A549 (cell line): Measurements from ENCODE around the gene TCP11X2.

Experiments used
- CBX8 ChIP-seq: fragments of 200-600 bp; sonication (generic); IDR thresholded peaks from 2 replicates; pipeline ENCODE4 v1.6.1; 2016
- ESRRA ChIP-seq: fragments of 150-350 bp; IDR thresholded peaks from 2 replicates; pipeline ENCODE4 v1.6.1; 2014; ENCODE audit warnings: mild to moderate bottlenecking, low read length, borderline replicate concordance
- JUNB ChIP-seq: fragments of >200 bp; sonication (Bioruptor Twin); formaldehyde crosslinking; IDR thresholded peaks from 2 replicates; pipeline ENCODE4 v1.6.1; 2016
- POLR2A ChIP-seq: IDR thresholded peaks from 2 replicates; pipeline ENCODE4 v1.6.1; 2012; ENCODE audit warnings: mild to moderate bottlenecking, low read length
- RAD21 ChIP-seq, 2 experiments: fragments of >200 bp in 1 of 2; sonication (Bioruptor Twin) in 1 of 2; formaldehyde crosslinking in 1 of 2; IDR thresholded peaks in 1 of 2; conservative IDR thresholded peaks in 1 of 2; 2 replicates in 1 of 2; 3 replicates in 1 of 2; pipeline ENCODE4 v1.6.1; 2012 to 2018; ENCODE audit warnings: inconsistent platforms in 1 of 2
- ZFP36 ChIP-seq: fragments of 450-650 bp; IDR thresholded peaks from 2 replicates; pipeline ENCODE4 v1.6.1; 2014; ENCODE audit warnings: borderline replicate concordance; ENCODE audit not compliant: partially characterized antibody
- TF ChIP-seq, protein P1 (sequence below): fragments of >200 bp; sonication (Bioruptor Twin); formaldehyde crosslinking; IDR thresholded peaks from 3 replicates; pipeline ENCODE4 v1.5.1; 2016
- TF ChIP-seq, protein P2 (sequence below): fragments of 450-650 bp; IDR thresholded peaks from 2 replicates; pipeline ENCODE4 v1.6.1; 2014; ENCODE audit warnings: antibody characterized with exemption

DNA sequence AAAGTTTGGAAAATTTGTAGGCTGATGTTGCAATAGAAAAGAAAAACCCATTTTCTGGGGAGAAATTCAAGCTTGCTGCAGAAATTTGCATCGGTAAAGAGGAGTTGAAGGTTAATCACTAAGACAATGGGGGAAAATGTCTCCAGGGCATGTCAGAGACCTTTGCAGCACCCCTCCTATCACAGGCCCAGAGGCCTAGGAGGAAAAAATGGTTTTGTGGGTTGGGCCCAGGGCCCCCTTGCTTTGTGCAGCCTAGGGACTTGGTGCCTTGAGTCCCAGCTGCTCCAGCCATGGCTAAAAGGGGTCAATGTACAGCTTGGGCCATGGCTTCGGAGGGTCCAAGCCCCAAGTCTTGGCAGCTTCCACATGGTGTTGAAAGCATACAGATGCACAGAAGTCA is 27.1 kb upstream of the TCP11X2 start:
- no peak for TF ChIP-seq CBX8
- peak; percentile 54 for TF ChIP-seq ZFP36
- TF ChIP-seq RAD21 (conservative IDR thresholded peaks at IDR 0.05 in 1 of 2, IDR thresholded peaks at IDR 0.05 in 1 of 2), result no peak
- TF ChIP-seq, protein P1, sequence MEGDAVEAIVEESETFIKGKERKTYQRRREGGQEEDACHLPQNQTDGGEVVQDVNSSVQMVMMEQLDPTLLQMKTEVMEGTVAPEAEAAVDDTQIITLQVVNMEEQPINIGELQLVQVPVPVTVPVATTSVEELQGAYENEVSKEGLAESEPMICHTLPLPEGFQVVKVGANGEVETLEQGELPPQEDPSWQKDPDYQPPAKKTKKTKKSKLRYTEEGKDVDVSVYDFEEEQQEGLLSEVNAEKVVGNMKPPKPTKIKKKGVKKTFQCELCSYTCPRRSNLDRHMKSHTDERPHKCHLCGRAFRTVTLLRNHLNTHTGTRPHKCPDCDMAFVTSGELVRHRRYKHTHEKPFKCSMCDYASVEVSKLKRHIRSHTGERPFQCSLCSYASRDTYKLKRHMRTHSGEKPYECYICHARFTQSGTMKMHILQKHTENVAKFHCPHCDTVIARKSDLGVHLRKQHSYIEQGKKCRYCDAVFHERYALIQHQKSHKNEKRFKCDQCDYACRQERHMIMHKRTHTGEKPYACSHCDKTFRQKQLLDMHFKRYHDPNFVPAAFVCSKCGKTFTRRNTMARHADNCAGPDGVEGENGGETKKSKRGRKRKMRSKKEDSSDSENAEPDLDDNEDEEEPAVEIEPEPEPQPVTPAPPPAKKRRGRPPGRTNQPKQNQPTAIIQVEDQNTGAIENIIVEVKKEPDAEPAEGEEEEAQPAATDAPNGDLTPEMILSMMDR, result no peak
- TF ChIP-seq, protein P2, sequence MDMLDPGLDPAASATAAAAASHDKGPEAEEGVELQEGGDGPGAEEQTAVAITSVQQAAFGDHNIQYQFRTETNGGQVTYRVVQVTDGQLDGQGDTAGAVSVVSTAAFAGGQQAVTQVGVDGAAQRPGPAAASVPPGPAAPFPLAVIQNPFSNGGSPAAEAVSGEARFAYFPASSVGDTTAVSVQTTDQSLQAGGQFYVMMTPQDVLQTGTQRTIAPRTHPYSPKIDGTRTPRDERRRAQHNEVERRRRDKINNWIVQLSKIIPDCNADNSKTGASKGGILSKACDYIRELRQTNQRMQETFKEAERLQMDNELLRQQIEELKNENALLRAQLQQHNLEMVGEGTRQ, result no peak
- no peak for TF ChIP-seq ESRRA
- TF ChIP-seq JUNB, result no peak
- no peak for TF ChIP-seq POLR2A
